Activated CD4-positive, alpha-beta T cell treated with anti-CD3 and anti-CD28 coated beads, Interleukin-2, amount 10 ng/mL, durations not matched to agents 24 days and 14 days (primary cell): ENCODE measurements around the gene CHRM4. TPM values are rescaled to one million over a fixed set of nuclear protein-coding genes. Genes with fewer than 3 reads are reported as not detected.

Experiments
- DNase-seq: peaks from one replicate; pipeline ENCODE4 v3.0.0; 2022
- H3K27ac Mint-ChIP-seq: one replicate; pipeline ENCODE4 v1.8.0; 2022; ENCODE audit warnings: mild to moderate bottlenecking, mixed read lengths
- H3K27me3 Mint-ChIP-seq: one replicate; pipeline ENCODE4 v1.8.0; 2022; ENCODE audit warnings: mixed read lengths
- H3K36me3 Mint-ChIP-seq: one replicate; pipeline ENCODE4 v1.8.0; 2022; ENCODE audit warnings: low read depth, mild to moderate bottlenecking, mixed read lengths
- H3K4me1 Mint-ChIP-seq: one replicate; pipeline ENCODE4 v1.8.0; 2021; ENCODE audit warnings: mixed read lengths
- H3K4me3 Mint-ChIP-seq: one replicate; pipeline ENCODE4 v1.8.0; 2022; ENCODE audit warnings: mild to moderate bottlenecking, moderate library complexity, mixed read lengths
- H3K9me3 Mint-ChIP-seq: one replicate; pipeline ENCODE4 v1.8.0; 2021; ENCODE audit warnings: mixed read lengths
- intact Hi-C: fragments of 100-400 bp; cut with micrococcal nuclease; formaldehyde crosslinking; loops from one replicate; pipeline ENCODE4 v1.15.1; 2023
- total RNA-seq: library from RNA; stranded (reverse); gene quantifications from 2 replicates; pipeline ENCODE4 v1.2.3, GENCODE V29; 2022

The CHRM4 gene
- total RNA-seq, 1 donor from 2014 or later, result 0.84 TPM

GRCh38 chr11:46414879-46415278, 23.3 kb upstream of the CHRM4 start:
- no peaks in the 10 kb centered on the region for H3K9me3 Mint-ChIP-seq
- H3K27me3 Mint-ChIP-seq, result no peaks in the 10 kb centered on the region
- intact Hi-C loops, result no loop called here
- DNase-seq, result no peak
- H3K36me3 Mint-ChIP-seq, result peaks cover 33% of the 10 kb centered on the region
- H3K27ac Mint-ChIP-seq, result no peak overlapping the region
- H3K4me3 Mint-ChIP-seq, result no peak overlapping the region
- peaks cover 8% of the 10 kb centered on the region for H3K4me1 Mint-ChIP-seq

GRCh38 chr11:46414466-46414796, 22.9 kb upstream of the CHRM4 start:
- H3K36me3 Mint-ChIP-seq, result peaks cover 36% of the 10 kb centered on the region
- H3K27me3 Mint-ChIP-seq, result no peaks in the 10 kb centered on the region
- H3K27ac Mint-ChIP-seq, result no peak overlapping the region
- H3K9me3 Mint-ChIP-seq, result no peaks in the 10 kb centered on the region
- no peak overlapping the region for H3K4me3 Mint-ChIP-seq
- H3K4me1 Mint-ChIP-seq, result peaks cover 8% of the 10 kb centered on the region
- no peak for DNase-seq
- intact Hi-C loops, result no loop called here

GRCh38 chr11:46413760-46414465, 22.3 kb upstream of the CHRM4 start:
- H3K4me1 Mint-ChIP-seq, result peaks cover 8% of the 10 kb centered on the region
- no peak overlapping the region for H3K4me3 Mint-ChIP-seq
- peaks cover 35% of the 10 kb centered on the region for H3K36me3 Mint-ChIP-seq
- no peak overlapping the region for H3K27ac Mint-ChIP-seq
- H3K27me3 Mint-ChIP-seq, result no peaks in the 10 kb centered on the region
- no peaks in the 10 kb centered on the region for H3K9me3 Mint-ChIP-seq
- intact Hi-C loops, result no loop called here
- no peak for DNase-seq

GRCh38 chr11:46410021-46410420, 18.4 kb upstream of the CHRM4 start:
- no peak overlapping the region for H3K4me3 Mint-ChIP-seq

GRCh38 chr11:46408407-46408986, 16.9 kb upstream of the CHRM4 start:
- H3K27me3 Mint-ChIP-seq, result no peaks in the 10 kb centered on the region
- intact Hi-C loops, result no loop called here
- H3K4me1 Mint-ChIP-seq, result no peaks in the 10 kb centered on the region
- no peak for DNase-seq
- no peaks in the 10 kb centered on the region for H3K9me3 Mint-ChIP-seq
- no peak overlapping the region for H3K27ac Mint-ChIP-seq
- H3K4me3 Mint-ChIP-seq, result no peak overlapping the region
- H3K36me3 Mint-ChIP-seq, result peaks cover 32% of the 10 kb centered on the region

More at GRCh38 chr11:46410021-46410420, 18.4 kb upstream of the CHRM4 start:
- H3K27ac Mint-ChIP-seq, result no peak overlapping the region
- H3K9me3 Mint-ChIP-seq, result no peaks in the 10 kb centered on the region
- H3K36me3 Mint-ChIP-seq, result peaks cover 36% of the 10 kb centered on the region
- intact Hi-C loops, result no loop called here
- H3K27me3 Mint-ChIP-seq, result no peaks in the 10 kb centered on the region
- no peak for DNase-seq
- peaks cover 6% of the 10 kb centered on the region for H3K4me1 Mint-ChIP-seq

GRCh38 chr11:46407635-46408034, 16.1 kb upstream of the CHRM4 start:
- Mint-ChIP-seq H3K4me3 (no peak overlapping the region), H3K27me3 (no peaks in the 10 kb centered on the region), H3K36me3 (peaks cover 31% of the 10 kb centered on the region), H3K4me1 (no peaks in the 10 kb centered on the region), H3K9me3 (no peaks in the 10 kb centered on the region), H3K27ac (no peak overlapping the region)
- DNase-seq, result no peak
- intact Hi-C loops, result no loop called here

- H3K27me3 Mint-ChIP-seq, result no peaks in the 10 kb centered on the region
- H3K9me3 Mint-ChIP-seq, result no peaks in the 10 kb centered on the region
- no peak for DNase-seq
- peaks cover 31% of the 10 kb centered on the region for H3K36me3 Mint-ChIP-seq
- intact Hi-C loops, result no loop called here
- no peaks in the 10 kb centered on the region for H3K4me1 Mint-ChIP-seq
- H3K27ac Mint-ChIP-seq, result no peak overlapping the region
- H3K4me3 Mint-ChIP-seq, result no peak overlapping the region
Observed at GRCh38 chr11:46404476-46405017, 13.0 kb upstream of the CHRM4 start.

GRCh38 chr11:46402957-46403902, 11.7 kb upstream of the CHRM4 start:
- Mint-ChIP-seq H3K27ac (no peak overlapping the region), H3K36me3 (peaks cover 28% of the 10 kb centered on the region), H3K4me3 (no peak overlapping the region), H3K27me3 (no peaks in the 10 kb centered on the region), H3K4me1 (no peaks in the 10 kb centered on the region), H3K9me3 (no peaks in the 10 kb centered on the region)
- intact Hi-C loops, result no loop called here
- no peak for DNase-seq

- Mint-ChIP-seq H3K9me3 (no peaks in the 10 kb centered on the region), H3K36me3 (peaks cover 19% of the 10 kb centered on the region), H3K27ac (no peak overlapping the region), H3K4me3 (no peak overlapping the region), H3K27me3 (peaks cover 11% of the 10 kb centered on the region), H3K4me1 (peaks cover 7% of the 10 kb centered on the region)
- no peak for DNase-seq
- intact Hi-C loops, result no loop called here
Observed at GRCh38 chr11:46397526-46397925, 6.0 kb upstream of the CHRM4 start.

- Mint-ChIP-seq H3K36me3 (peaks cover 11% of the 10 kb centered on the region), H3K27ac (no peak overlapping the region), H3K4me1 (peaks cover 10% of the 10 kb centered on the region), H3K27me3 (peaks cover 34% of the 10 kb centered on the region), H3K9me3 (no peaks in the 10 kb centered on the region), H3K4me3 (no peak overlapping the region)
- no peak for DNase-seq
- intact Hi-C loops, result no loop called here
Observed at GRCh38 chr11:46393759-46394158, 2.2 kb upstream of the CHRM4 start.

GRCh38 chr11:46393231-46393616, 1.6 kb upstream of the CHRM4 start:
- Mint-ChIP-seq H3K4me1 (peaks cover 14% of the 10 kb centered on the region), H3K36me3 (peaks cover 11% of the 10 kb centered on the region), H3K4me3 (peak overlapping the region; percentile 87), H3K27ac (no peak overlapping the region), H3K27me3 (peaks cover 38% of the 10 kb centered on the region), H3K9me3 (no peaks in the 10 kb centered on the region)
- intact Hi-C loops, result no loop called here
- no peak for DNase-seq

GRCh38 chr11:46392421-46393230, 1.1 kb upstream of the CHRM4 start:
- Mint-ChIP-seq H3K36me3 (peaks cover 9% of the 10 kb centered on the region), H3K4me1 (peaks cover 18% of the 10 kb centered on the region), H3K27me3 (peaks cover 42% of the 10 kb centered on the region), H3K27ac (peak overlapping the region; percentile 9), H3K9me3 (no peaks in the 10 kb centered on the region), H3K4me3 (peak overlapping the region; percentile 87)
- peak; percentile 96 for DNase-seq
- intact Hi-C loops, result no loop called here

GRCh38 chr11:46391186-46391577, 394 bp downstream of the CHRM4 start:
- peaks cover 1% of the 10 kb centered on the region for H3K36me3 Mint-ChIP-seq
- no peak for DNase-seq
- intact Hi-C loops, result no loop called here
- H3K27me3 Mint-ChIP-seq, result peaks cover 55% of the 10 kb centered on the region
- no peak overlapping the region for H3K27ac Mint-ChIP-seq
- no peak overlapping the region for H3K4me3 Mint-ChIP-seq
- H3K4me1 Mint-ChIP-seq, result peaks cover 26% of the 10 kb centered on the region
- no peaks in the 10 kb centered on the region for H3K9me3 Mint-ChIP-seq
